Brain pericyte (primary cell): ENCODE results near the gene MAP3K4.
"Not testable (repeated sequence)": the region's sequence is repeated elsewhere in the genome, so short reads cannot be mapped to it uniquely, and the experiment has no call there.

Experiments used
- DNase-seq: peaks from one replicate; pipeline ENCODE4 v3.0.0-alpha.2; 2012; ENCODE audit warnings: low read depth, low spot score

Gene MAP3K4

DNA sequence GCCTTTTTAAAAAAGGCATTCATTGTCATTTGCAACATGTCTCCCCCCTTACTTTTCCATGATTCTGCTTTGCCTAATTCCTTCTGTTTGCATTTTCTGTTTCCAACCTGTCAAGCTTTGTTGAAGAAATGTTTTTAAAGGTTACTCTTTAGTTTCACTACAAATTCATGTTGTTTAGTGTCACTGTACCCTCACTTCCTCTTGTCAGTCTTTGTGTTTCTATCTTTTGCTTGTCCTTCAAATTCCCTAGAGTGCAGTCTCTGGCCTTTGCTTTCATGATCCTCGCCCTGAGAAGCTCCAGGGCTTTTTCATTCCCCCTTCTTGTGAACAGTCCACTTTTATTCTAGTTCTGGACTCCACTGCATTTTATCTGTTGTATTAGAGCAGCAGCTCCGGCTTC is 90.6 kb downstream of the MAP3K4 start:
- DNase-seq = no peak

- DNase-seq = no peak
Measured at GRCh38 chr6:161085246-161085645, 93.7 kb downstream of the MAP3K4 start.

- DNase-seq = no peak
Measured at GRCh38 chr6:161088676-161089328, 97.2 kb downstream of the MAP3K4 start.

DNA sequence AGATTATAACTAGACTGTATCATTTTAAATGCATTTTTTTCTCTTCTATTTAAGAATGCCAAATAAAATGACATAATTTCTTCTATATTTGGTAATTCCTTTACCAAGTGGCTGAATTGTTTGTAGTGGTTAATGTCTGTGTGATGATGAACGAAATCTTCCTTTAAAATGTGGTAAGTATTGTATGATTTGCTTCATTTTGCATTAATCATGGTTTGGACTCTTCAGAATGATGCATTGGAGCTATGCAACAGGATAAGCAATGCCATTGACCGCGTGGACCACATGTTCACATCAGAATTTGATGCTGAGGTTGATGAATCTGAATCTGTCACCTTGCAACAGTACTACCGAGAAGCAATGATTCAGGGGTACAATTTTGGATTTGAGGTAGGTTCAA is 99.6 kb downstream of the MAP3K4 start:
- no peak for DNase-seq

- DNase-seq = no peak
Measured at GRCh38 chr6:161091972-161092701, 100.6 kb downstream of the MAP3K4 start.

- no peak for DNase-seq
Measured at GRCh38 chr6:161094955-161095354, 103.4 kb downstream of the MAP3K4 start.

GRCh38 chr6:161095916-161096315 is 104.3 kb downstream of the MAP3K4 start:
- DNase-seq = no peak

GRCh38 chr6:161100072-161100471 is 108.5 kb downstream of the MAP3K4 start:
- no peak for DNase-seq

- DNase-seq = no peak
Measured at GRCh38 chr6:161101517-161101916, 109.9 kb downstream of the MAP3K4 start.

DNA sequence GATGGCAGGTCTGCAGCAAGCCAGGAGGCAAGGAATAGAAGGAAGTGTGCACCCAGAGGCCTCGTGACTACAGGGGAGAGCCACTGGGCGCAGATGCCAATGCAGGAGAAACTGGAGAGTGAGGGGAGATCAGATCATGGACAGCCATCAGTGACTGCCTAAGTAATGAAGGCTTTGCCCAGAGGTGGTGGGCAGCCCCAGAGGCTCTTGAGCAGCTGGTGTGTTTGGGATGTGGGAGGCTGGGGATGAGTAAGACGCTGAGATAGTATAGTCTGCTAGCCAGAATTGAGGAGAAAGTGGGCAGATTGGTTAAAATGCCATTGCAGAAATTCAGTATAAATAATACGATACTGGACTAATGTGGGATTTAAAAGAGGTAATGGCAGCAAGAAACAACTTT is 111.9 kb downstream of the MAP3K4 start:
- no peak for DNase-seq

DNA sequence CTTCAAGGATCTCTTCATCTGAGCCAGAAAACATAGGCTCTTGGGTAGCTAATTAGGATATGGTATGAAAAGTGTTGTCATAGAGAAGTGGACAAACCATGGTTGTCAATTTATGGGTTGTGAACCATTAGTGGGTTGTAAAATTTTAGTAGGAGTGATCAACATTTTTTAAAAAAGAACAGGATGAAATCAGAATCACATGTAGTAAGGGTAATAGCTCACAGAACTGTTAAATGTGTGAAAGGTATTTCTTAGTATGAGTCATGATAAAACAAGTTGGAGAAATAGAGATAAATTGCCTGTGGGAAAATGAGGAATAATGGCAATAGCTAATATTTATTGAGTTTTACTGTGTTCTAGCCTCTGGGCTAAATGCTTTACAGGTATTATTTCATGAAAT is 113.4 kb downstream of the MAP3K4 start:
- no peak for DNase-seq

- DNase-seq = no peak
Measured at GRCh38 chr6:161105408-161105807, 113.8 kb downstream of the MAP3K4 start.

GRCh38 chr6:161107779-161108730 is 116.5 kb downstream of the MAP3K4 start:
- no peak for DNase-seq

DNA sequence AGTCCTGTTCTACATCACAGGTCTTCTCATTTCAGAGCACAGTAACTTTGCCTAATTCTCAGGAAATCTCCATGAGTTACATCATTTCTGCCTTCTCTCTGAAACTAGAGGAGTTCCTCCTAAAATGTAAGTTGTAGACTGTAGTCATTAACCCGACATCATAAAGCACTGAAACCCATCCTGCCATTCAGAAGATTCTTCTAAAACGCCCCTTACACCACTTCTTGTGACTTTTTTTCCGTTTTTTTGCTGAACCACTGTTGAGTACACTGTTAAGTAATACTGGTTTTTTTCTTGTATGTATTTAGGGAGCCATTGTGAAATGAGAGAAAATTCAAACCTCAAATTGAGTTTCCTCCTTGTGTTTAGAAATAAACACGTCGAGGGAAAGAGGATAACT is 117.3 kb downstream of the MAP3K4 start:
- DNase-seq = no peak

GRCh38 chr6:161109366-161109765 is 117.8 kb downstream of the MAP3K4 start:
- no peak for DNase-seq

DNA sequence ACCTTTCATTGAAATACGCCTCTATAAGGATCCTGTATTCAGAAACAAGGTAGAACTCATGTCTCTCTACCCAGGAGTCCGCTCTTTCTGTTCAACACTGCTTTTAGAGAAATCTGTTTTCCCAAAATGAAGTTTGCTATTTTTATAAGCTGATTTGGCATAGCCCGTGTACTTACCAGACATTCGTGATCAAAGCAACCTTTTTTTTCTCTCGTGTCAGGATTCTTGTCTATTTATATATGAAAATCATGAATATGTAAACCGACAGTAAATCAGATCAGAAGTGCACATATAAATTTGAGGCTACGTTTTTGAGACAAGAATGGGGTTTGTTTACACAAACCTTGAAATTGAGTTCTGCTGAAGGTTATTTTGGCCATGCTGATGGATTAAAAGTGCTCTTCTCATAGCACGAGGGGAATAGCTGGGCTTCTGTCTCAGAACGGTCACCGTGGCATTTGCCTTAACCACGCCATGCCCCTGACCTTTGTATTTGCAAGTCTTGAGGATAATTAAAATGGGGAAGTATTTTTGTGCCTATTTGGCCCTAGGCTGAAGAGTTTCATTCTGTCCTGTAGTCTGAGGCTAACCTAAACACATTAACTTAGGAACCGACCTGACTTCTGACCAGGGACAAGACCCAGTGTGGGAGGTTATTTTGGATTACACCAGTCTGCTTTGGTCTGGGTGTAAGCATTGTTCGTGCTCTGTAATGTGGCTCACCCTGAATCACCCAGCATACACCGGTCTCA is 118.6 kb downstream of the MAP3K4 start:
- no peak for DNase-seq

DNA sequence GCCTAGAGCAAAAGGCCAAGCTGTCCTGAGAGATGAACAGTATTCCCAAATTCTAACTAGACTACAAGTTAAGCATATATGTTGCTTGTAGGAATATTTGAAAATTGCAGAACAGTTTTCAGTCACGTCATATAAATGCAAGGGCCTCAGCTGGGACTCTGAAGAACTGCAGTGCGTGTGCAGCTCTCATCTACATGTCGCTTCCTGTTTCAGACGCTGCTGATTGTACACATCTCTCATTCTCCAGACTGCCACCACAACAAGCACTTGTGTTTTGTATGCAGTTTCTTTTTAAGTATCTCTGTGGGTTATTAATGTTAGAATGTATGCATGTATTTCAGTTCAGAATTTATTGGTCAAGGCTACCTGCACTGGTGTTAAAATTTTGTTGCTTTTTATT is 119.7 kb downstream of the MAP3K4 start:
- DNase-seq = no peak

GRCh38 chr6:161115468-161115867 is 123.9 kb downstream of the MAP3K4 start:
- no peak for DNase-seq

- no peak for DNase-seq
Measured at GRCh38 chr6:161116554-161116953, 125.0 kb downstream of the MAP3K4 start.

DNA sequence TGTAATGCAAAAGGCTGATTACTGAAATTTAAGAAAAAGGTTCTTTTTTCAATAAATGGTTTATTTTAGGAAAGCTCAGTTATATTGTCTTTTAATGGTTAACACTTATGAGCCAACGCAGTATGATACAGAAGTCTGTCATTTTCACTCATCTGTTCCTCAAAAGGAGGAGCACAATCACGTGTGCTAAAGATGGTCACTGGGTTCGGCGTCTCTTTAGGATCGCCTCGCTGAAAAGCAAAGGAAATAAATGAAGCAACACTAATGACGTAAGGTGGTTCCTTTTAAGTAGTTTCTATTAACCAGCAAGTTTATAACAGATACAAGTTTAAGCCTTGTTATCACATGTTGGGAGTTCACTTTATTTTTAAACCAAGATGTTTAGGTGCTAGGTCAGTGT is 125.7 kb downstream of the MAP3K4 start:
- DNase-seq = no peak

DNA sequence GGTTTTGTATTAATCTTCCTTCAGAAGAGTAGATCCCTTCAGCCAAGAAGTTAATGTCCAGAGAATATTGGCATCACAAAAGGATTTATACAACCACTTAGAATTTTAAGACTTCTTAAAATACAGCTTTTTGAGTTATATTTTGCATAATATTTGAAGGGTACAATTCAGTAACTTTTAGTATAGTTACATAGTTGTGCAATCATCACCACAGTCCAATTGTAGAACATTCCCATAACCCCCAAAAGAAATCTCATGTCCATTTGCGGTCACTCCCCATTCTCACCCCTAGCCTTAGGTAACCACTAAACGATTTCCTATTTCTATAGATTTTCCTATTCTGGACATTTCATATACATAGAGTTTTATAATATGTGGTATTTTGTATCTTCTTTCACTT is 126.4 kb downstream of the MAP3K4 start:
- no peak for DNase-seq

- not testable (repeated sequence) for DNase-seq
Measured at GRCh38 chr6:161123319-161123718, 131.8 kb downstream of the MAP3K4 start.
